Panc1 (cell line): ENCODE results near the gene TAX1BP1. TPM values are rescaled to one million over a fixed set of nuclear protein-coding genes. Genes with fewer than 3 reads are reported as not detected.

Experiments used
- ATAC-seq: fragments of 200-7000 bp; cut with Tn5 transposase; 2 replicates; pipeline ENCODE4 v1.9.1; 2020; ENCODE audit warnings: mild to moderate bottlenecking, moderate library complexity
- BruUV-seq: library from RNA; stranded (reverse); fragments of 400-500 nt; replicated peaks from 2 replicates; lab custom pipeline; 2021; lab: Mats Ljungman, UMichigan
- CTCF ChIA-PET: fragments of 300-600 bp; sonication (Branson Sonifier 250); formaldehyde crosslinking; loops from one replicate; lab custom pipeline; 2022; ENCODE audit warnings: antibody characterized with exemption; lab: Charles Lee
- POLR2A ChIA-PET: fragments of 300-600 bp; sonication (Branson Sonifier 250); formaldehyde crosslinking; loops from one replicate; lab custom pipeline; 2022; ENCODE audit warnings: antibody characterized with exemption; lab: Charles Lee
- DNase-seq: peaks from one replicate; pipeline ENCODE4 v3.0.0-alpha.2; 2010; ENCODE audit warnings: low read depth, low spot score
- H3K27ac ChIP-seq: 2 replicates; pipeline ENCODE4 v1.5.1; 2011; ENCODE audit warnings: mild to moderate bottlenecking, low read length, inconsistent platforms
- H3K27me3 ChIP-seq: fragments of 200-500 bp; sonication (Bioruptor generic); 2 replicates; pipeline ENCODE4 v1.6.0; 2014; ENCODE audit warnings: low read length, inconsistent platforms; ENCODE audit not compliant: control insufficient read depth, insufficient read depth
- H3K36me3 ChIP-seq: fragments of 200-500 bp; sonication (Bioruptor generic); 2 replicates; pipeline ENCODE4 v1.5.1; 2014; ENCODE audit warnings: inconsistent platforms, mild to moderate bottlenecking, low read length, moderate library complexity; ENCODE audit not compliant: control insufficient read depth, insufficient read depth
- H3K4me1 ChIP-seq: 2 replicates; pipeline ENCODE4 v1.5.1; 2011; ENCODE audit warnings: inconsistent platforms, mild to moderate bottlenecking, low read length, moderate library complexity; ENCODE audit not compliant: control insufficient read depth, insufficient read depth
- H3K4me3 ChIP-seq, 2 experiments: 2 replicates each; pipeline ENCODE4 v1.5.1; 2011 to 2012; ENCODE audit warnings: low read depth in 2 of 2, low read length in 2 of 2, mild to moderate bottlenecking in 2 of 2, inconsistent platforms in 1 of 2, moderate library complexity in 1 of 2
- H3K9me3 ChIP-seq: fragments of 200-500 bp; sonication (Bioruptor generic); 2 replicates; pipeline ENCODE4 v1.5.1; 2014; ENCODE audit warnings: low read depth, mild to moderate bottlenecking, inconsistent platforms, low read length, moderate library complexity; ENCODE audit not compliant: control insufficient read depth, insufficient read depth
- CTCF ChIP-seq: fragments of 450-650 bp; IDR thresholded peaks from 2 replicates; pipeline ENCODE4 v1.5.1; 2017; ENCODE audit warnings: mild to moderate bottlenecking
- POLR2AphosphoS5 ChIP-seq: IDR thresholded peaks from 2 replicates; pipeline ENCODE4 v1.6.1; 2012; ENCODE audit warnings: mild to moderate bottlenecking, low read depth, low read length, moderate library complexity
- REST ChIP-seq, 2 experiments: IDR thresholded peaks; 2 replicates each; pipeline ENCODE4 v1.6.1; 2011 to 2012; ENCODE audit warnings: low read depth in 2 of 2, control low read depth in 1 of 2, low read length in 1 of 2, mild to moderate bottlenecking in 1 of 2, moderate library complexity in 1 of 2; ENCODE audit not compliant: insufficient read depth in 1 of 2
- SIN3A ChIP-seq: IDR thresholded peaks from 2 replicates; pipeline ENCODE4 v1.6.1; 2012; ENCODE audit warnings: low read depth, mild to moderate bottlenecking, low read length, moderate library complexity, borderline replicate concordance; ENCODE audit not compliant: insufficient read depth
- TCF7L2 ChIP-seq: IDR thresholded peaks from 2 replicates; pipeline ENCODE4 v1.6.1; 2011; ENCODE audit warnings: mild to moderate bottlenecking, low read depth, low read length, inconsistent platforms
- in situ Hi-C: cut with HindIII; loops from 2 replicates; pipeline ENCODE4 v1.10.0; 2016; ENCODE audit warnings: low sequenced_read_pairs, low pct_unique_long_range_greater_than_20kb
- intact Hi-C: fragments of 100-400 bp; cut with micrococcal nuclease; formaldehyde crosslinking; loops from one replicate; pipeline ENCODE4 v1.10.0; 2022; ENCODE audit not compliant: unreplicated experiment
- total RNA-seq: library from RNA; stranded (reverse); gene quantifications from one replicate; pipeline ENCODE4 v1.2.1, GENCODE V29; 2021; ENCODE audit not compliant: unreplicated experiment

Gene TAX1BP1
- total RNA-seq, 1 experiment from 2014 or later, result 125 TPM

GRCh38 chr7:27730112-27730511 lies 9.8 kb upstream of the TAX1BP1 start:
- in situ Hi-C loops, result no loop called here
- intact Hi-C loops, result loop anchor here (5.0 kb wide), 1 partner anchor 53 kb away; no protein-coding TSS in a partner anchor
- no peaks in the 10 kb centered on the region for H3K9me3 ChIP-seq
- DNase-seq (no peak), ATAC-seq (no peak)
- no TSS peak for BruUV-seq
- POLR2A ChIA-PET, result no interaction called here
- H3K4me3 ChIP-seq, result no peak overlapping the region
- no peak overlapping the region for H3K27ac ChIP-seq
- no peaks in the 10 kb centered on the region for H3K36me3 ChIP-seq
- H3K4me1 ChIP-seq, result peaks cover 6% of the 10 kb centered on the region; the same call in 1 of the 2 replicates
- CTCF ChIA-PET, result no interaction called here
- TF ChIP-seq POLR2AphosphoS5 (no peak), CTCF (no peak), TCF7L2 (no peak), SIN3A (no peak), REST (IDR thresholded peaks at IDR 0.05; ENCODE audit: insufficient read depth in 1 of 2, low read depth in 2 of 2, low read length in 1 of 2) (no peak)
- no peaks in the 10 kb centered on the region for H3K27me3 ChIP-seq

GRCh38 chr7:27734583-27734982 lies 5.4 kb upstream of the TAX1BP1 start:
- CTCF ChIA-PET, result no interaction called here
- in situ Hi-C loops, result no loop called here
- no peak for ATAC-seq

More at GRCh38 chr7:27734583-27734982, 5.4 kb upstream of the TAX1BP1 start:
- TF ChIP-seq POLR2AphosphoS5 (no peak), TCF7L2 (no peak), CTCF (no peak), REST (IDR thresholded peaks at IDR 0.05; ENCODE audit: insufficient read depth in 1 of 2, low read depth in 2 of 2, low read length in 1 of 2) (no peak), SIN3A (no peak)
- Histone ChIP-seq H3K36me3 (no peaks in the 10 kb centered on the region), H3K4me3 (no peak overlapping the region), H3K9me3 (no peaks in the 10 kb centered on the region), H3K27ac (peak overlapping the region; percentile 45; the same call in 1 of the 2 replicates), H3K4me1 (peaks cover 16% of the 10 kb centered on the region), H3K27me3 (no peaks in the 10 kb centered on the region)
- intact Hi-C loops, result loop anchor here (5.0 kb wide), 1 partner anchor 57 kb away; no protein-coding TSS in a partner anchor
- DNase-seq, result no peak
- POLR2A ChIA-PET, result interaction anchor here (0.7 kb wide), 1 partner anchor 42 kb away, joined by 3 read pairs; no protein-coding TSS in a partner anchor
- no TSS peak for BruUV-seq
